AG04450 (cell line): ENCODE data around the gene TMEM198. TPM values are rescaled to one million over a fixed set of nuclear protein-coding genes. Genes with fewer than 3 reads are reported as not detected.

ENCODE experiments used
- CTCF ChIA-PET: fragments of 300-600, 350-600 bp; formaldehyde crosslinking; extraction: SDS; loops from one replicate; lab custom pipeline; 2022; ENCODE audit warnings: antibody characterized with exemption, inconsistent platforms; lab: Charles Lee
- POLR2A ChIA-PET: fragments of 350-600 bp; formaldehyde crosslinking; extraction: SDS; loops from one replicate; lab custom pipeline; 2021; ENCODE audit warnings: antibody characterized with exemption, inconsistent platforms; lab: Yijun Ruan, JAX
- DNase-seq: peaks from one replicate; pipeline ENCODE4 v3.0.0-alpha.2; 2011; ENCODE audit warnings: low read depth, low spot score
- H3K27ac ChIP-seq: one replicate; pipeline ENCODE4 v1.5.1; 2012; ENCODE audit warnings: low read depth, low read length, control low read depth
- H3K27me3 ChIP-seq: one replicate; pipeline ENCODE4 v1.6.0; 2012; ENCODE audit warnings: low read length; ENCODE audit not compliant: control insufficient read depth, insufficient read depth
- H3K4me3 ChIP-seq: 2 replicates; pipeline ENCODE4 v1.5.1; 2011; ENCODE audit warnings: mild to moderate bottlenecking, low read depth, low read length, control low read depth
- H3K9me3 ChIP-seq: 2 replicates; pipeline ENCODE4 v1.5.1; 2012; ENCODE audit warnings: low read length; ENCODE audit not compliant: control insufficient read depth, insufficient read depth
- CTCF ChIP-seq: IDR thresholded peaks from 2 replicates; pipeline ENCODE4 v1.5.1; 2011; ENCODE audit warnings: low read depth, low read length, control low read depth, inconsistent platforms
- polyA plus RNA-seq: library from polyadenylated mRNA; depleted of rRNA; stranded (reverse); fragments of >200 nt; gene quantifications from 2 replicates; pipeline ENCODE4 v1.2.3, GENCODE V29; 2011

The TMEM198 gene
- polyA plus RNA-seq, 1 experiment: 0.83 TPM

GRCh38 chr2:219538504-219538951 is 5.3 kb upstream of the TMEM198 start:
- ChIA-PET POLR2A (no interaction called here), CTCF (interaction anchor here (1.4 to 1.7 kb wide), 3 partner anchors 9 to 152 kb away, joined by 4 to 6 read pairs (median 4); no protein-coding TSS in a partner anchor)

GRCh38 chr2:219538956-219539788 is 4.7 kb upstream of the TMEM198 start:
- no peak for TF ChIP-seq CTCF
- ChIA-PET CTCF (interaction anchor here (0.5 to 3.2 kb wide), 5 partner anchors 9 to 151 kb away, joined by 3 to 43 read pairs (median 4); no protein-coding TSS in a partner anchor), POLR2A (no interaction called here)
- H3K9me3 ChIP-seq: no peaks in the 10 kb centered on the region; the same call in 1 of the 2 replicates
- no peak overlapping the region for H3K27ac ChIP-seq
- H3K27me3 ChIP-seq: no peaks in the 10 kb centered on the region
- H3K4me3 ChIP-seq: no peak overlapping the region
- no peak for DNase-seq

More at GRCh38 chr2:219538504-219538951, 5.3 kb upstream of the TMEM198 start:
- DNase-seq: no peak
- no peak for TF ChIP-seq CTCF
- no peak overlapping the region for H3K4me3 ChIP-seq
- no peaks in the 10 kb centered on the region; the same call in 1 of the 2 replicates for H3K9me3 ChIP-seq
- H3K27me3 ChIP-seq: peaks cover under 1% of the 10 kb centered on the region
- H3K27ac ChIP-seq: peak overlapping the region; percentile 21

- no peak for DNase-seq
- Histone ChIP-seq H3K27ac (no peak overlapping the region), H3K4me3 (no peak overlapping the region), H3K9me3 (no peaks in the 10 kb centered on the region), H3K27me3 (no peaks in the 10 kb centered on the region)
- no peak for TF ChIP-seq CTCF
- ChIA-PET POLR2A (interaction anchor here (0.5 kb wide), 1 partner anchor 20 kb away, joined by 3 read pairs; no protein-coding TSS in a partner anchor), CTCF (interaction anchor here (1.3 to 3.2 kb wide), 4 partner anchors 10 to 149 kb away, joined by 12 to 43 read pairs (median 26); no protein-coding TSS in a partner anchor)
Measured at GRCh38 chr2:219539926-219540678, 3.7 kb upstream of the TMEM198 start.

GRCh38 chr2:219540784-219541504 is 2.9 kb upstream of the TMEM198 start:
- Histone ChIP-seq H3K9me3 (no peaks in the 10 kb centered on the region), H3K27ac (no peak overlapping the region), H3K27me3 (no peaks in the 10 kb centered on the region), H3K4me3 (no peak overlapping the region)
- CTCF ChIA-PET: interaction anchor here (0.6 to 3.2 kb wide), 30 partner anchors 11 to 1157 kb away, joined by 3 to 43 read pairs (median 4); partner anchors contain the start of genes ASIC4, OBSL1 and STK11IP
- DNase-seq: no peak
- POLR2A ChIA-PET: interaction anchor here (0.5 kb wide), 1 partner anchor 21 kb away, joined by 3 read pairs; no protein-coding TSS in a partner anchor
- no peak for TF ChIP-seq CTCF
